HepG2 (cell line): ENCODE data around the gene LURAP1L. TPM values are rescaled to one million over a fixed set of nuclear protein-coding genes. Genes with fewer than 3 reads are reported as not detected.
A peak's percentile ranks its signal among the peaks of the same experiment; 100 is the strongest.

ENCODE experiments used
- ETV6 ChIP-seq: sonication (generic); formaldehyde crosslinking; conservative IDR thresholded peaks from 2 replicates; pipeline ENCODE4 v1.4.0; 2020; ENCODE audit warnings: missing genetic modification reagents
- FOXC1 ChIP-seq: sonication (generic); formaldehyde crosslinking; IDR thresholded peaks from 2 replicates; pipeline ENCODE4 v1.8.0; 2022; ENCODE audit warnings: mild to moderate bottlenecking, missing genetic modification reagents, borderline replicate concordance
- HNF1B ChIP-seq: sonication (generic); formaldehyde crosslinking; IDR thresholded peaks from 2 replicates; pipeline ENCODE4 v1.5.1; 2020; ENCODE audit warnings: mild to moderate bottlenecking, moderate library complexity, missing genetic modification reagents
- SIN3A ChIP-seq: IDR thresholded peaks from 2 replicates; pipeline ENCODE4 v1.6.1; 2011; ENCODE audit warnings: low read depth, mild to moderate bottlenecking, control low read depth, low read length, borderline replicate concordance
- SOX13 ChIP-seq, 3 experiments: fragments of 450-650 bp in 1 of 3; sonication (generic) in 1 of 3; formaldehyde crosslinking in 1 of 3; IDR thresholded peaks in 2 of 3; conservative IDR thresholded peaks in 1 of 3; 2 replicates each; pipeline versions ENCODE4 v1.5.0 to v1.6.1; 2016 to 2020; ENCODE audit warnings: antibody characterized with exemption in 1 of 3, mild to moderate bottlenecking in 1 of 3, missing compliant biosample characterization in 1 of 3, missing genetic modification reagents in 1 of 3, moderate library complexity in 1 of 3
- SOX6 ChIP-seq, 2 experiments: fragments of 450-650 bp in 1 of 2; sonication (generic) in 1 of 2; formaldehyde crosslinking in 1 of 2; IDR thresholded peaks; 2 replicates each; pipeline versions ENCODE4 v1.4.0 to v1.6.1; 2017 to 2020; ENCODE audit warnings: antibody characterized with exemption in 1 of 2, mild to moderate bottlenecking in 1 of 2, missing genetic modification reagents in 1 of 2
- ZBTB10 ChIP-seq: sonication (generic); formaldehyde crosslinking; IDR thresholded peaks from 2 replicates; pipeline ENCODE4 v1.4.0; 2020; ENCODE audit warnings: missing genetic modification reagents, borderline replicate concordance
- ZFP62 ChIP-seq: sonication (generic); formaldehyde crosslinking; IDR thresholded peaks from 2 replicates; pipeline ENCODE4 v1.4.0; 2020; ENCODE audit warnings: missing genetic modification reagents
- ZFP91 ChIP-seq: sonication (generic); formaldehyde crosslinking; IDR thresholded peaks from 2 replicates; pipeline ENCODE4 v1.9.0; 2022; ENCODE audit warnings: missing genetic modification reagents, mild to moderate bottlenecking, borderline replicate concordance
- polyA plus RNA-seq, 8 experiments: library from polyadenylated mRNA; depleted of rRNA in 3 of 8; stranded (reverse) in 7 of 8; unstranded in 1 of 8; fragments of >200 nt; fragmentation: Illumina TruSeq in 4 of 8; extraction: Trizol in 4 of 8; gene quantifications; 2 replicates each; pipeline versions ENCODE4 v1.2.1 to v1.2.3, GENCODE V29; 2011 to 2016; ENCODE audit warnings: low read depth in 4 of 8, missing spikeins in 1 of 8, mixed read lengths in 1 of 8; ENCODE audit not compliant: insufficient read depth in 1 of 8
- total RNA-seq, 5 experiments: library from RNA; depleted of rRNA; stranded (reverse); fragments of >200 nt; fragmentation: Illumina TruSeq; extraction: Trizol; gene quantifications; 2 replicates each; pipeline ENCODE4 v1.2.3, GENCODE V29; 2016; ENCODE audit warnings: low read depth in 1 of 5
- TF ChIP-seq, protein P1 (sequence below): sonication (generic); formaldehyde crosslinking; IDR thresholded peaks from 2 replicates; pipeline ENCODE4 v1.9.0; 2021; ENCODE audit warnings: mild to moderate bottlenecking, missing genetic modification reagents
- TF ChIP-seq, protein P2 (sequence below): sonication (generic); formaldehyde crosslinking; IDR thresholded peaks from 2 replicates; pipeline ENCODE4 v1.4.0; 2020; ENCODE audit warnings: missing genetic modification reagents
- TF ChIP-seq, protein P3 (sequence below): IDR thresholded peaks from 2 replicates; pipeline ENCODE4 v1.6.1; 2018; ENCODE audit warnings: missing genetic modification reagents, mild to moderate bottlenecking, missing compliant biosample characterization

The LURAP1L gene
- total and polyA plus RNA-seq, 2 of the 13 experiments (the other 11 are each of a cell fraction or from before 2014, with no cell fraction given), result 6.7 to 16.6 TPM

- TF ChIP-seq, protein P1, sequence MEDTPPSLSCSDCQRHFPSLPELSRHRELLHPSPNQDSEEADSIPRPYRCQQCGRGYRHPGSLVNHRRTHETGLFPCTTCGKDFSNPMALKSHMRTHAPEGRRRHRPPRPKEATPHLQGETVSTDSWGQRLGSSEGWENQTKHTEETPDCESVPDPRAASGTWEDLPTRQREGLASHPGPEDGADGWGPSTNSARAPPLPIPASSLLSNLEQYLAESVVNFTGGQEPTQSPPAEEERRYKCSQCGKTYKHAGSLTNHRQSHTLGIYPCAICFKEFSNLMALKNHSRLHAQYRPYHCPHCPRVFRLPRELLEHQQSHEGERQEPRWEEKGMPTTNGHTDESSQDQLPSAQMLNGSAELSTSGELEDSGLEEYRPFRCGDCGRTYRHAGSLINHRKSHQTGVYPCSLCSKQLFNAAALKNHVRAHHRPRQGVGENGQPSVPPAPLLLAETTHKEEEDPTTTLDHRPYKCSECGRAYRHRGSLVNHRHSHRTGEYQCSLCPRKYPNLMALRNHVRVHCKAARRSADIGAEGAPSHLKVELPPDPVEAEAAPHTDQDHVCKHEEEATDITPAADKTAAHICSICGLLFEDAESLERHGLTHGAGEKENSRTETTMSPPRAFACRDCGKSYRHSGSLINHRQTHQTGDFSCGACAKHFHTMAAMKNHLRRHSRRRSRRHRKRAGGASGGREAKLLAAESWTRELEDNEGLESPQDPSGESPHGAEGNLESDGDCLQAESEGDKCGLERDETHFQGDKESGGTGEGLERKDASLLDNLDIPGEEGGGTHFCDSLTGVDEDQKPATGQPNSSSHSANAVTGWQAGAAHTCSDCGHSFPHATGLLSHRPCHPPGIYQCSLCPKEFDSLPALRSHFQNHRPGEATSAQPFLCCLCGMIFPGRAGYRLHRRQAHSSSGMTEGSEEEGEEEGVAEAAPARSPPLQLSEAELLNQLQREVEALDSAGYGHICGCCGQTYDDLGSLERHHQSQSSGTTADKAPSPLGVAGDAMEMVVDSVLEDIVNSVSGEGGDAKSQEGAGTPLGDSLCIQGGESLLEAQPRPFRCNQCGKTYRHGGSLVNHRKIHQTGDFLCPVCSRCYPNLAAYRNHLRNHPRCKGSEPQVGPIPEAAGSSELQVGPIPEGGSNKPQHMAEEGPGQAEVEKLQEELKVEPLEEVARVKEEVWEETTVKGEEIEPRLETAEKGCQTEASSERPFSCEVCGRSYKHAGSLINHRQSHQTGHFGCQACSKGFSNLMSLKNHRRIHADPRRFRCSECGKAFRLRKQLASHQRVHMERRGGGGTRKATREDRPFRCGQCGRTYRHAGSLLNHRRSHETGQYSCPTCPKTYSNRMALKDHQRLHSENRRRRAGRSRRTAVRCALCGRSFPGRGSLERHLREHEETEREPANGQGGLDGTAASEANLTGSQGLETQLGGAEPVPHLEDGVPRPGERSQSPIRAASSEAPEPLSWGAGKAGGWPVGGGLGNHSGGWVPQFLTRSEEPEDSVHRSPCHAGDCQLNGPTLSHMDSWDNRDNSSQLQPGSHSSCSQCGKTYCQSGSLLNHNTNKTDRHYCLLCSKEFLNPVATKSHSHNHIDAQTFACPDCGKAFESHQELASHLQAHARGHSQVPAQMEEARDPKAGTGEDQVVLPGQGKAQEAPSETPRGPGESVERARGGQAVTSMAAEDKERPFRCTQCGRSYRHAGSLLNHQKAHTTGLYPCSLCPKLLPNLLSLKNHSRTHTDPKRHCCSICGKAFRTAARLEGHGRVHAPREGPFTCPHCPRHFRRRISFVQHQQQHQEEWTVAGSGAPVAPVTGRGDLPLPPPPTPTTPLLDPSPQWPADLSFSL, result no peak; the same call in 1 of the 2 replicates
- TF ChIP-seq SIN3A, result 0 out of 2 replicates have a peak, but pooled peaks have one; percentile 51
- TF ChIP-seq ZBTB10, result no peak
- no peak for TF ChIP-seq FOXC1 (CRISPR knock-in tag)
- TF ChIP-seq SOX13 (IDR thresholded peaks at IDR 0.05), result no peak
- peak in 1 of 2 experiments; percentile 65; a peak in 2 of 4 replicates for TF ChIP-seq SOX13 (CRISPR knock-in tag; conservative IDR thresholded peaks at IDR 0.05 in 1 of 2, IDR thresholded peaks at IDR 0.05 in 1 of 2)
- TF ChIP-seq, protein P2, sequence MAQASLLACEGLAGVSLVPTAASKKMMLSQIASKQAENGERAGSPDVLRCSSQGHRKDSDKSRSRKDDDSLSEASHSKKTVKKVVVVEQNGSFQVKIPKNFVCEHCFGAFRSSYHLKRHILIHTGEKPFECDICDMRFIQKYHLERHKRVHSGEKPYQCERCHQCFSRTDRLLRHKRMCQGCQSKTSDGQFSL (CRISPR knock-in tag), result no peak
- TF ChIP-seq, protein P3, sequence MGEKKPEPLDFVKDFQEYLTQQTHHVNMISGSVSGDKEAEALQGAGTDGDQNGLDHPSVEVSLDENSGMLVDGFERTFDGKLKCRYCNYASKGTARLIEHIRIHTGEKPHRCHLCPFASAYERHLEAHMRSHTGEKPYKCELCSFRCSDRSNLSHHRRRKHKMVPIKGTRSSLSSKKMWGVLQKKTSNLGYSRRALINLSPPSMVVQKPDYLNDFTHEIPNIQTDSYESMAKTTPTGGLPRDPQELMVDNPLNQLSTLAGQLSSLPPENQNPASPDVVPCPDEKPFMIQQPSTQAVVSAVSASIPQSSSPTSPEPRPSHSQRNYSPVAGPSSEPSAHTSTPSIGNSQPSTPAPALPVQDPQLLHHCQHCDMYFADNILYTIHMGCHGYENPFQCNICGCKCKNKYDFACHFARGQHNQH (CRISPR knock-in tag), result no peak
- no peak for TF ChIP-seq ETV6 (CRISPR knock-in tag)
- TF ChIP-seq HNF1B, result peak; percentile 63
- TF ChIP-seq ZFP62, result no peak
- TF ChIP-seq SOX6 (IDR thresholded peaks at IDR 0.05), result no peak
- TF ChIP-seq SOX6 (CRISPR knock-in tag; IDR thresholded peaks at IDR 0.05), result peak; percentile 62; the same call in 1 of the 2 replicates
- peak; percentile 12; the same call in 1 of the 2 replicates for TF ChIP-seq ZFP91
Measured at GRCh38 chr9:12776513-12777055, 1.8 kb downstream of the LURAP1L start (continued).
